HEK293T (cell line): ENCODE results near the gene CACNB1.

Experiments
- CTCF ChIA-PET: fragments of 350-600 bp; formaldehyde crosslinking; extraction: SDS; loops from one replicate; lab custom pipeline; 2021; ENCODE audit warnings: antibody characterized with exemption, inconsistent platforms; lab: Yijun Ruan, JAX
- POLR2A ChIA-PET: fragments of 350-600 bp; formaldehyde crosslinking; extraction: SDS; loops from one replicate; lab custom pipeline; 2020; ENCODE audit warnings: antibody characterized with exemption, inconsistent platforms; lab: Yijun Ruan, JAX
- DNase-seq: peaks from one replicate; pipeline ENCODE4 v3.0.0; 2012; ENCODE audit warnings: mixed read lengths; ENCODE audit errors: extremely low spot score
- ARNT ChIP-seq: fragments of 450-650 bp; IDR thresholded peaks from 2 replicates; pipeline ENCODE4 v1.6.1; 2017; ENCODE audit warnings: mild to moderate bottlenecking
- BHLHE40 ChIP-seq: fragments of 450-650 bp; IDR thresholded peaks from 2 replicates; pipeline ENCODE4 v1.6.1; 2016; ENCODE audit warnings: mild to moderate bottlenecking, moderate library complexity, borderline replicate concordance
- CTBP1 ChIP-seq: fragments of 450-650 bp; IDR thresholded peaks from 2 replicates; pipeline ENCODE4 v1.6.1; 2016; ENCODE audit warnings: borderline replicate concordance
- ELF4 ChIP-seq: fragments of 450-650 bp; IDR thresholded peaks from 2 replicates; pipeline ENCODE4 v1.6.1; 2017; ENCODE audit warnings: antibody characterized with exemption
- FOXA1 ChIP-seq: fragments of 450-650 bp; IDR thresholded peaks from 2 replicates; pipeline ENCODE4 v1.6.1; 2016; ENCODE audit warnings: mild to moderate bottlenecking
- FOXK2 ChIP-seq: fragments of 450-650 bp; IDR thresholded peaks from 2 replicates; pipeline ENCODE4 v1.6.1; 2016; ENCODE audit warnings: mild to moderate bottlenecking
- FOXM1 ChIP-seq: fragments of 450-650 bp; IDR thresholded peaks from 2 replicates; pipeline ENCODE4 v1.6.1; 2017; ENCODE audit warnings: mild to moderate bottlenecking, borderline replicate concordance
- HDGF ChIP-seq: fragments of 450-650 bp; IDR thresholded peaks from 2 replicates; pipeline ENCODE4 v1.6.1; 2017; ENCODE audit warnings: antibody characterized with exemption, borderline replicate concordance
- L3MBTL2 ChIP-seq: fragments of 450-650 bp; conservative IDR thresholded peaks from 2 replicates; pipeline ENCODE4 v1.6.1; 2016; ENCODE audit warnings: mild to moderate bottlenecking
- LEF1 ChIP-seq: fragments of 450-650 bp; IDR thresholded peaks from 2 replicates; pipeline ENCODE4 v1.6.1; 2017; ENCODE audit warnings: mild to moderate bottlenecking, borderline replicate concordance
- NFRKB ChIP-seq: fragments of 450-650 bp; IDR thresholded peaks from 2 replicates; pipeline ENCODE4 v1.6.1; 2016; ENCODE audit warnings: mild to moderate bottlenecking, moderate library complexity
- SP1 ChIP-seq: fragments of 450-650 bp; IDR thresholded peaks from 2 replicates; pipeline ENCODE4 v1.6.1; 2017
- SUZ12 ChIP-seq: fragments of 450-650 bp; IDR thresholded peaks from 2 replicates; pipeline ENCODE4 v1.6.1; 2016; ENCODE audit warnings: mild to moderate bottlenecking
- TARDBP ChIP-seq: fragments of 450-650 bp; IDR thresholded peaks from 2 replicates; pipeline ENCODE4 v1.6.1; 2016
- ZNF384 ChIP-seq: fragments of 450-650 bp; IDR thresholded peaks from 2 replicates; pipeline ENCODE4 v1.6.1; 2016
- TF ChIP-seq, protein P1 (sequence below): fragments of 450-650 bp; IDR thresholded peaks from 2 replicates; pipeline ENCODE4 v1.6.1; 2016

CACNB1 gene

DNA sequence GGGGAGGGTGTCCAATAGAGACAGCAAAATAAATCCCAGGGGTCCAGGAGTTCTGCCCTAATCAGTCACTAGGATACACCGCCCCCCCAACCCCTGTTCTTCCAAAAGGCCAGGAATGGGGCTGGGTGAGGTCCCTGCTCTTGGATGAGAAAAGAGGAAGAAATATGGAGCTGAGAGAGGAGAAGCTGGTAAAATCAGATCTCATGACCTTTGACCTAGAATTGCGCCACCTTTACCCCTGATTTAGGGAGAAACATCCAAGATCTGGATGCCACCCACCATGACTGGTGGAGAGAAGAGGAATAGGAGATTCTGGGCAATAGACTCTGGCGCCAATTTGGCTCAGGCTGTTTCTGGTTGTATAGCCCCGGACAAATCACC, 707 bp upstream of the CACNB1 start:
- no peak for DNase-seq
- TF ChIP-seq FOXM1 = no peak
- no peak for TF ChIP-seq NFRKB
- CTCF ChIA-PET = interaction anchor here (0.6 to 0.7 kb wide), 4 partner anchors 25 to 215 kb away, joined by 3 to 7 read pairs (median 4); no protein-coding TSS in a partner anchor
- POLR2A ChIA-PET = interaction anchor here (3.0 kb wide), 1 partner anchor 42 kb away, joined by 32 read pairs; no protein-coding TSS in a partner anchor

DNA sequence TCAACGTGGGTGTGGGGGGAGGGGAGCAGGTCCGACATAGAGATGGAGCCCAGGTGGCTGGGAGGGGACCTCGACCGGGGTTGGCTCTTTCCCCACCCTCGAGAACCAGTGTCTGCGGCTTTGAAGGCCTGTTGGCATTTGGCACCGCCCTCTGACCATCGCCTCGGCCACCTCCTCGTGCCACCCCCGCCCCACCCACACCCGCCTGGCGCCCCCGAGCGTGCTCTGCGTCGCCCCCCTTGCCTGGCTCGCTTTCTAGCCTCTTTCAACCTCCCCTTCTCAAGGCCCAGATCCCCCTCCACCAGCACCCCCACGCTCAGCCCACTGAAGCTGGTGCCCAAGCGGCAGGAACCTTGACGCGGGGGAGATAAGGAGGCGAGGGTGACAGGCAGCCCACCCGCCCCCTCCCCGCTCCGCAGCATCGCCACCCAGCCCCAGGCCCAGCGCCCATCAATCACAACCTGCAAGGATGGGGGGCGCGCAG, 619 bp downstream of the CACNB1 start:
- TF ChIP-seq ZNF384 = no peak
- TF ChIP-seq FOXK2 = no peak
- no peak for TF ChIP-seq ELF4
- TF ChIP-seq BHLHE40 = no peak
- TF ChIP-seq NFRKB = no peak
- TF ChIP-seq SUZ12 = no peak
- no peak for TF ChIP-seq FOXM1
- TF ChIP-seq CTBP1 = no peak
- TF ChIP-seq TARDBP = no peak
- no peak for TF ChIP-seq HDGF
- TF ChIP-seq L3MBTL2 = no peak
- no peak for TF ChIP-seq LEF1
- TF ChIP-seq SP1 = no peak
- TF ChIP-seq, protein P1, sequence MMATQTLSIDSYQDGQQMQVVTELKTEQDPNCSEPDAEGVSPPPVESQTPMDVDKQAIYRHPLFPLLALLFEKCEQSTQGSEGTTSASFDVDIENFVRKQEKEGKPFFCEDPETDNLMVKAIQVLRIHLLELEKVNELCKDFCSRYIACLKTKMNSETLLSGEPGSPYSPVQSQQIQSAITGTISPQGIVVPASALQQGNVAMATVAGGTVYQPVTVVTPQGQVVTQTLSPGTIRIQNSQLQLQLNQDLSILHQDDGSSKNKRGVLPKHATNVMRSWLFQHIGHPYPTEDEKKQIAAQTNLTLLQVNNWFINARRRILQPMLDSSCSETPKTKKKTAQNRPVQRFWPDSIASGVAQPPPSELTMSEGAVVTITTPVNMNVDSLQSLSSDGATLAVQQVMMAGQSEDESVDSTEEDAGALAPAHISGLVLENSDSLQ = no peak
- no peak for TF ChIP-seq FOXA1
- no peak for TF ChIP-seq ARNT
- no peak for DNase-seq
- ChIA-PET POLR2A (interaction anchor here (1.0 kb wide), 1 partner anchor 44 kb away, joined by 4 read pairs; no protein-coding TSS in a partner anchor), CTCF (interaction anchor here (1.2 to 2.7 kb wide), 2 partner anchors 32 to 48 kb away, joined by 5 to 10 read pairs; no protein-coding TSS in a partner anchor)

DNA sequence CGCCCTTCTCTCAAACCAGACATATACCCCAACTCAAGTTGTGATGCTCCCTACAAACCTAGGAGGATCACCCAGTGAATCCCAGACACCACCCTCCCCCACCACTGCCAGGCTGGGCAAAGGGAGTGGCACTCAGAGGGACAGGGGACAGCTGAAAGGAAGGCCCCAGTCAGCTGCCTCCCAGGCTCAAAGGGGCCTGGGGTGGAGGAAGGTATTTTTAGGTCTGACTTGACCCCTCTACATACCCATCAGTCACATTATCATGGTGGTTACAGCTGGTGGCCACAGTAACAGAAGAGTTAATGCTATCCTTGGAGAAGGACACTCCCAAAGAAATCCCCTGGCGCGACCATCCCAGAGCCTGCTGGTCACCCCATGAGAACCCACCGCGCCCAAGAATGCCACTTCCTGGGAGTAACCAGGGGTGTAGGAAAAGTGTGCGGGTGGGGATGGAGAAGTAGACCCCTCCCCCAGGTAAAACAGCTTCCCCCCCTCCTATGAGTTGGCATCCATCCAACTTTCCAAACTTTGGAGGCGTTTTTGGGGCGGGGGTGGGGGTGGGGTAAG, 1.1 kb downstream of the CACNB1 start:
- TF ChIP-seq ARNT (no peak), L3MBTL2 (no peak), CTBP1 (no peak), SP1 (no peak), FOXA1 (no peak), ZNF384 (no peak), ELF4 (no peak), TARDBP (no peak), FOXM1 (no peak), FOXK2 (no peak), SUZ12 (no peak), BHLHE40 (no peak), NFRKB (no peak), LEF1 (no peak), HDGF (no peak)
- TF ChIP-seq, protein P1 = no peak
- CTCF ChIA-PET = interaction anchor here (0.5 to 2.7 kb wide), 6 partner anchors 21 to 213 kb away, joined by 3 to 13 read pairs (median 8); no protein-coding TSS in a partner anchor
- POLR2A ChIA-PET = interaction anchor here (2.1 kb wide), 1 partner anchor 8 kb away, joined by 11 read pairs; no protein-coding TSS in a partner anchor
- DNase-seq = no peak

DNA sequence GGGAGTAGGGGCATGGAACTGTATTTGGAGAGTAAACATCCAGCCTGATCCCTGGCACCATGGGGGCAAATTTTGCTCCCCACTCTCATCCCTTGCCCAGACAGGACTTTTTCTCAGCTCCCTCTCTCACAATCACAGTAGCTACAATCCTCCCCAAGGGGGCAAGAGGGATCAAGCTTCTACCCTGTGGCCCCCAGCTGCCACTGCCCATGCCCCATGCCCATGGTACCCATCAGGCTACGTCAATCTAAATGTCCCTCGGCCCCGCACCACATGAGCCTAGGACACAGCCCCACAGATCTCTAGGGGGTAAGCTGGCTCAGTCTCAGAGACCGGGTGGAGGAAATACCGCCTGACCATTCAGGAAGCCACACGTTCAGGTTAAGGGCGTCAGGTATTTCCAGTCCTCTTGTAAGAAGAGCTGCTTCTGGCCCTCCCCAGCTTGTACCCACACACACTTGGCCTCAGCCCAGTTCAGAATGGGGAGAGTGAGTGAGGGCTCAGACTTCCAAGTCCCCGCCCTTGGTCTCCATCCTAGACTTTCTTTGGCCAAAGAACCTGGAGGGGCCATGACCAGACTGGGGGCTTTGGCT, 1.8 kb downstream of the CACNB1 start:
- no peak for DNase-seq
- ChIA-PET CTCF (interaction anchor here (0.5 to 2.7 kb wide), 8 partner anchors 21 to 213 kb away, joined by 3 to 13 read pairs (median 7); no protein-coding TSS in a partner anchor), POLR2A (interaction anchor here (1.5 to 2.1 kb wide), 2 partner anchors 9 to 12 kb away, joined by 4 to 11 read pairs; no protein-coding TSS in a partner anchor)
- no peak for TF ChIP-seq HDGF

DNA sequence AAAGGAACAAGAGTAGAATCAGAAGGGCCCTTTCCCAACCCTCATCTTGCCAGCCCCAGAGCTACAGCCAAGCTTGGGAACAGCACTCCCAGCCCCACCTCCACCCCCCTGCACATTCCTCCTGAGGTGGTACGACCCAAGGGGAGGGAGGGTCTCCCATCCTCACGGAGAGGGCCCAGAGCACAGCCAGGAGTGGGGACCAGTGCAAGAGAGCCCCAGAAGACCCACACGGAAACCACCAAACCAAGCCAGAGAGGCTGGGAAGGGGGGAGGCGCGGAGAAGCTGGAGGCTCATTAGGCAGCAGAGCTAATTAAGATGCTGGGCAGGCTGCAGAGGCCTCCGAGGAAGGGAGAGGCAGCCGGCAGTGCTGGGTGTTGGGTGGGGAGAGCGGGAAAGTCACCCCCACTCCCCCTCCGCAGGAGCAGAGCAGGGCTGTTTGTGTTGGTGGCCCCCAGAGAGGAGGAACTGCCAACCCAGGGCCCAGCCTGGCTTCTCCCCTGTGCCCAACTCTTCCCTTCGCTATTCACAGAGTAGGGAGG, 2.4 kb downstream of the CACNB1 start:
- DNase-seq = no peak
- POLR2A ChIA-PET = interaction anchor here (1.0 to 2.1 kb wide), 3 partner anchors 9 to 55 kb away, joined by 3 to 11 read pairs (median 4); no protein-coding TSS in a partner anchor
- CTCF ChIA-PET = interaction anchor here (0.6 to 2.7 kb wide), 14 partner anchors 9 to 49 kb away, joined by 3 to 13 read pairs (median 4); partner anchors contain the start of gene ARL5C
- no peak for TF ChIP-seq CTBP1
- no peak for TF ChIP-seq NFRKB
- no peak for TF ChIP-seq SUZ12
- TF ChIP-seq FOXM1 = no peak
- no peak for TF ChIP-seq LEF1
- TF ChIP-seq FOXK2 = no peak
- no peak for TF ChIP-seq SP1

DNA sequence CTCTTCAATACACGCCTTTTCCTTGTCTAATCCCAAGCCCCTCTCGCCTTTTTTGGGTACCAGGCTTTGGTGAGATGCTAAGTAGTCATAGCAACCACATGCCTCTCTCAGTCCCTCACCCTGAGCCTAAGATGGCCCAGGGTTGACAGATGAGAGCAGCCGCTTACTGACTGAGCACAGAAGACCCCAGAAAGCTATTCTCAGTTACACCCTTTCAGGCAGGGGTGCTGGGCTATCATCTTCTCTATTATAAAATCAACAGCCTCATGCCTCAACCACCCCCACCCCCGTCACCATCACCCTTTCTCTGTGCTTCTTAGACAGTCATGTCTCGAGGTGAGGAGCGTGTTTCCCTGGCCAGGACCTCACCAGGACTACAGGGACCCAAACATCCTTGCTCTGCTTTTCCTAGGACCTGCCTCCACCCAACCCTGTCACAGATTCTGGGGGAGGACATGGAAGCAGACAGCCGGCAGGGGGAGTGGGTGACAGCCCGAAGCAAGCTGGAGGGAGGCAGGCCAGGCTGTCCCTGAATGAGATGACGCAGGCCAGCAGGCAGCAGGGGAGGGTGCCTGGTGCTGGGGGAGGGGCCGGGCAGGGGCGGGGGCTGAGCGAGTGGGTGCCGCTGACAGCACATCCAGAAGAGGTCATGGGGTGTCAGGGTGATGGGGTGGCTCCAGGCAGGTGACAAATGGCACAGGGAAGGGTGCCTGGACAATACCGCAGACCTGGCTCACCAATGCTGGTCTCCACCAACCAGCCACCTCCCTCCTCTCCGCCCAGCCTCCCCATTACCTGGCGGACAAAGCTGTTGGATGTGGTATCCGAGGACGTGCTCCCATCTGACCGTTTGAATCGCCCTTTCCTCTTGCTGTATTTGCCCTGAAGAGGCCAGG, 3.1 kb downstream of the CACNB1 start:
- TF ChIP-seq BHLHE40 = no peak
- TF ChIP-seq, protein P1 = peak; percentile 52
- ChIA-PET CTCF (interaction anchor here (0.6 to 2.7 kb wide), 14 partner anchors 9 to 50 kb away, joined by 3 to 13 read pairs (median 4); partner anchors contain the start of gene ARL5C), POLR2A (interaction anchor here (1.0 to 2.1 kb wide), 3 partner anchors 10 to 56 kb away, joined by 3 to 11 read pairs (median 4); no protein-coding TSS in a partner anchor)
- DNase-seq = peak; percentile 67
